Lung (tissue), 12 donors: ENCODE results near the gene CSTPP1. TPM values are rescaled to one million over a fixed set of nuclear protein-coding genes. Genes with fewer than 3 reads are reported as not detected.

Source experiments
- ATAC-seq: fragments of 200-7000 bp; cut with Tn5 transposase; one replicate; pipeline ENCODE4 v1.9.1; 2020; ENCODE audit warnings: moderate number of reproducible peaks; ENCODE audit not compliant: insufficient read depth, low FRiP score
- DNase-seq, 3 donors: peaks; one replicate each; pipeline ENCODE4 v3.0.0-alpha.2; 2013 to 2017
- H3K27ac ChIP-seq, 2 donors: one replicate each; pipeline ENCODE4 v1.5.1; 2013; ENCODE audit warnings: mild to moderate bottlenecking in 2 of 2, moderate library complexity in 2 of 2, control low read depth in 1 of 2, inconsistent platforms in 1 of 2, low read depth in 1 of 2, low read length in 1 of 2
- H3K27me3 ChIP-seq, 3 donors: one replicate each; pipeline ENCODE4 v1.5.1; 2013; ENCODE audit warnings: low read length in 2 of 3; ENCODE audit not compliant: control insufficient read depth in 3 of 3, insufficient read depth in 3 of 3
- H3K36me3 ChIP-seq, 4 donors: one replicate each; pipeline ENCODE4 v1.5.1; 2013; ENCODE audit warnings: low read length in 4 of 4, mild to moderate bottlenecking in 1 of 4, moderate library complexity in 1 of 4; ENCODE audit not compliant: control insufficient read depth in 4 of 4, insufficient read depth in 4 of 4
- H3K4me1 ChIP-seq, 5 donors: one replicate each; pipeline ENCODE4 v1.5.1; 2013; ENCODE audit warnings: low read length in 5 of 5, mild to moderate bottlenecking in 2 of 5, moderate library complexity in 1 of 5; ENCODE audit not compliant: control insufficient read depth in 5 of 5, insufficient read depth in 5 of 5
- H3K4me3 ChIP-seq: one replicate; pipeline ENCODE4 v1.5.1; 2013; ENCODE audit warnings: mild to moderate bottlenecking, control low read depth, moderate library complexity
- H3K9ac ChIP-seq, 2 donors: one replicate each; pipeline ENCODE4 v1.5.1; 2013; ENCODE audit warnings: low read length in 2 of 2, control low read depth in 1 of 2; ENCODE audit not compliant: insufficient read depth in 1 of 2
- H3K9me3 ChIP-seq, 4 donors: one replicate each; pipeline ENCODE4 v1.5.1; 2013; ENCODE audit warnings: low read length in 3 of 4, mild to moderate bottlenecking in 1 of 4, moderate library complexity in 1 of 4; ENCODE audit not compliant: control insufficient read depth in 4 of 4, insufficient read depth in 3 of 4
- CTCF ChIP-seq: IDR thresholded peaks from 2 replicates; pipeline ENCODE4 v1.5.1; 2012; ENCODE audit warnings: mild to moderate bottlenecking; ENCODE audit errors: control extremely low read depth, extremely low read depth
- WGBS, 2 donors: extraction: QIAGEN DNeasy Blood & Tissue Kit; methylation state at CpG; one replicate each; pipeline ENCODE4 v1.1.7; 2013; 5-methylcytosine and 5-hydroxymethylcytosine counted together
- polyA plus RNA-seq, 2 donors: library from polyadenylated mRNA; stranded (reverse); fragments of 200-250 nt; gene quantifications; one replicate each; pipeline ENCODE4 v1.2.1, GENCODE V29; 2013
- total RNA-seq, 2 donors: library from RNA; depleted of rRNA in 1 of 2; stranded (reverse); fragments of >200 nt in 1 of 2; gene quantifications; one replicate each; pipeline ENCODE4 v1.2.1, GENCODE V29; 2014 to 2021
- donor health status: control.
- donor health status: control.
- donor health status: Bipolar disorder and iron deficiency.
- donor health status: healthy.
- donor health status: DM: yes; HTN: yes; CAD: no.

CSTPP1 gene
- total and polyA plus RNA-seq, 4 donors: 26.0 to 45.8 (median 34.4) TPM

- WGBS, 2 donors: 89 to 92% methylated on average over 8 to 9 of the region's 9 CpGs
- ATAC-seq: no peak
- no peak for TF ChIP-seq CTCF
- Histone ChIP-seq H3K9me3 (no peaks in the 10 kb centered on the region), H3K27ac (no peak overlapping the region), H3K4me3 (no peak overlapping the region), H3K36me3 (no peaks in the 10 kb centered on the region), H3K27me3 (no peaks in the 10 kb centered on the region), H3K9ac (no peak overlapping the region), H3K4me1 (no peaks in the 10 kb centered on the region)
- DNase-seq: no peak
Observed at GRCh38 chr11:47028195-47029093, 91.9 kb downstream of the CSTPP1 start.

GRCh38 chr11:47033439-47033838, 96.9 kb downstream of the CSTPP1 start:
- no peak overlapping the region for H3K27ac ChIP-seq
- DNase-seq: no peak
- H3K4me1 ChIP-seq: no peaks in the 10 kb centered on the region
- no peak overlapping the region for H3K9ac ChIP-seq
- H3K27me3 ChIP-seq: no peaks in the 10 kb centered on the region
- no peak for TF ChIP-seq CTCF
- WGBS, 2 donors: 91% methylated on average over 2 of the region's 2 CpGs
- no peak overlapping the region for H3K4me3 ChIP-seq
- no peaks in the 10 kb centered on the region for H3K9me3 ChIP-seq
- H3K36me3 ChIP-seq: no peaks in the 10 kb centered on the region
- ATAC-seq: no peak

- Histone ChIP-seq H3K27ac (no peak overlapping the region), H3K27me3 (no peaks in the 10 kb centered on the region), H3K4me3 (no peak overlapping the region), H3K9me3 (no peaks in the 10 kb centered on the region), H3K36me3 (no peaks in the 10 kb centered on the region), H3K9ac (no peak overlapping the region), H3K4me1 (no peaks in the 10 kb centered on the region)
- no peak for ATAC-seq
- DNase-seq: no peak
- TF ChIP-seq CTCF: no peak
Observed at GRCh38 chr11:47034091-47034490, 97.5 kb downstream of the CSTPP1 start.

GRCh38 chr11:47035108-47035507, 98.5 kb downstream of the CSTPP1 start:
- H3K4me3 ChIP-seq: no peak overlapping the region
- H3K36me3 ChIP-seq: no peaks in the 10 kb centered on the region
- ATAC-seq (no peak), DNase-seq (no peak)
- no peak overlapping the region for H3K27ac ChIP-seq
- 87 to 93% methylated on average over 5 of the region's 5 CpGs for WGBS, 2 donors
- no peaks in the 10 kb centered on the region for H3K27me3 ChIP-seq
- TF ChIP-seq CTCF: no peak
- H3K4me1 ChIP-seq: no peaks in the 10 kb centered on the region
- no peak overlapping the region for H3K9ac ChIP-seq
- no peaks in the 10 kb centered on the region for H3K9me3 ChIP-seq
